ENCODE measurements around the gene KPNA5. TPM values are rescaled to one million over a fixed set of nuclear protein-coding genes. Genes with fewer than 3 reads are reported as not detected.
"Not testable (repeated sequence)": the region's sequence is repeated elsewhere in the genome, so short reads cannot be mapped to it uniquely, and the experiment has no call there.

Gene KPNA5
- total and polyA plus RNA-seq, 8 donors = 1.4 to 6.5 (median 4.1) TPM

DNA sequence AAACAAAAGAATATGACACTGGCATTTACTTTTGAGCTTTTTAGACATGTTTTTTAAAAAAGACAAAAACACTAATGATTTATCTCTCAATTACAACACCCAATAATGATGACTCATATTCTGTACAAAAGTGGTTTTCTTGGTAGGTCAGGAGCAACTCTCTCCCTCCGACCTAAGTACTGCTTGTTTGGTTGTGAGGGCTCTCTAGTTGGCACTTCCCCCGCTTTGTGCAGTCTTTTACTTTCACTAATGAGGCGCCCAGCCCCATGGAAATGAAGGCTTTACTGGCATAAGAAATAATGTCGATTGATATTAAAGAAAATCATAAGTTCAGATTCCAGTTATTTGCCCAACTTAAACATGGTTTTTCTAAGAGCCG is 1.3 kb downstream of the KPNA5 start:
- no peak for DNase-seq
- no peak for TF ChIP-seq CTCF (IDR thresholded peaks at IDR 0.05)
- intact Hi-C loops (cut with DNase I) = no loop called here
- Histone ChIP-seq H3K4me1 (peaks cover 0 to 11% (median 6%) of the 10 kb centered on the region in 3 donors), H3K4me3 (peak overlapping the region in 2 of 4 donors; percentile 78 to 83), H3K36me3 (no peaks in the 10 kb centered on the region), H3K9me3 (no peaks in the 10 kb centered on the region), H3K27ac (peak overlapping the region in 1 of 4 donors; percentile 93), H3K27me3 (no peaks in the 10 kb centered on the region)
- ATAC-seq = peak in 1 of 4 donors; percentile 16
- no peak for FAIRE-seq
- WGBS, 2 donors = 57 to 68% methylated on average over 5 of the region's 5 CpGs

DNA sequence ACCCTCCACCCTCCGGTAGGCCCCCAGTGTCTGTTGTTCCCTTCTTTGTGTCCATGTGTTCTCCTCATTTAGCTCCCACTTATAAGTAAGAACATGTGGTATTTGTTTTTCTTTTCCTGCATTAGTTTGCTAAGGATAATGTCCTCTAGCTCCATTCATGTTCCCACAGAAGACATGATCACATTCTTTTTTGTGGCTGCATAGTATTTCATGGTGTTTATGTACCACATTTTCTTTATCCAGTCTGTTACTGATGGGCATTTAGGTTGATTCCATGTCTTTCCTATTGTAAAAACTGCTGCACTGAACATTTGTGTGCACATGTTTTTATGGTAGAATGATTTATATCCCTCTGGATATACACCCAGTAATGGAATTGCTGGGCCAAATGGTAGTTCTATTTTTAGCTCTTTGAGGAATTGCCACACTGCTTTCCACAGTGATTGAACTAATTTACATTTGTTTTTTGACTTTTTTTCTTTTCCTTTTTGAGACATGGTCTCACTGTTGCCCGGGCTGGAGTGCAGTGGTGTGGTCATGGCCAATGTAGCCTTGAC is 4.5 kb downstream of the KPNA5 start:
- ATAC-seq = no peak
- no peak overlapping the region for H3K27ac ChIP-seq
- no peaks in the 10 kb centered on the region for H3K9me3 ChIP-seq
- intact Hi-C loops (cut with DNase I) = no loop called here
- 86 to 93% methylated on average over 2 of the region's 2 CpGs for WGBS, 2 donors
- no peaks in the 10 kb centered on the region for H3K27me3 ChIP-seq
- no peaks in the 10 kb centered on the region for H3K36me3 ChIP-seq
- no peak overlapping the region for H3K4me3 ChIP-seq
- TF ChIP-seq CTCF (IDR thresholded peaks at IDR 0.05) = no peak
- DNase-seq = no peak
- FAIRE-seq = no peak
- H3K4me1 ChIP-seq = peaks cover 0 to 17% (median 0%) of the 10 kb centered on the region in 3 donors

DNA sequence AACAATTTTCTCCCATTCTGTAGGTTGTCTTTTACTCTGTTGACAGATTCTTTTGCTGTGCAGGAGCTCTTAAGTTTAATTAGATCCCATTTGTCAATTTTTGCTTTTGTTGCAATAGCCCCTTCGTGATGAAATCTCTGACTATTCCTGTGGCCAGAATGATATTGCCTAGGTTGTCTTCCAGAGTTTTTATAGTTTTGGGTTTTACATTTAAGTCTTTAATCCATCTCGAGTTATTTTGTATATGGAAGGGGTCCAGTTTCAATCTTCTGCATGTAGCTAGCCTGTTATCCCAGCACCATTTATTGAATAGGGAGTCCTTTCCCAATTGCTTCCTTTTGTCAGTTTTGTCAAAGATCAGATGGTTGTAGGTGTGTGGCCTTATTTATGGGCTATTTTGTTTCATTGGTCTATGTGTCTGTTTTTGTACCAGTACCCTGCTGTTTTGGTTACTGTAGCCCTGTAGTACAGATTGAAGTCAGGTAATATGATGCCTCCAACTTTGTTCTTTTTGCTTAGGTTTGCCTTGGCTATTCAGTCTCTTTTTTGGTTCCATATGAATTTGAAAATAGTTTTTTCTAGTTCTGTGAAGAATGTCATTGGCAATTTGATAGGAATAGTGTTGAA is 5.6 kb downstream of the KPNA5 start:
- H3K27ac ChIP-seq; intact Hi-C loops (cut with DNase I); H3K9me3 ChIP-seq; DNase-seq; H3K36me3 ChIP-seq; FAIRE-seq; ATAC-seq; H3K27me3 ChIP-seq; H3K4me3 ChIP-seq: not testable (repeated sequence)
- WGBS, 2 donors = 75 to 80% methylated on average over 2 of the region's 2 CpGs
- peaks cover 0 to 17% (median 0%) of the 10 kb centered on the region in 3 donors for H3K4me1 ChIP-seq

DNA sequence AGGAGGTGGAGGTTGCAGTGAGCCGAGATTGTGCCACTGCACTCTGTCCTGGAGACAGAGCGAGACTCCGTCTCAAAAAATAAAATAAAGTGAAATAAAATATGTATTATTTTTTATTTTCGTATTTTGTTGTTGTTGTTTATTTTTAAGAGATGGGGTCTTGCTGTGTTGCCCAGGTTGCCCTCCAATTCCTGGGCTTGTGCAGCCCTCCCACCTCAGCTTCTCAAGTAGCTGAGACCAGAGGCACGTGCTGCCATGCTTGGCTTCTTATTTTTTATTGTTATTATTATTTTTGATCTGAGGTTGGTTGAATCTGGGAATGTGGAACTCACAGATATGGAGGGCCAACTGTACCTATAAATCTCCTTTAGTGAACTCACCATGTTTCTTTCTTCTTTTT is 10.1 kb downstream of the KPNA5 start:
- Histone ChIP-seq H3K4me1 (peaks cover 0 to 6% (median 0%) of the 10 kb centered on the region in 3 donors), H3K27ac (no peak overlapping the region), H3K27me3 (no peaks in the 10 kb centered on the region), H3K36me3 (no peaks in the 10 kb centered on the region), H3K4me3 (no peak overlapping the region), H3K9me3 (no peaks in the 10 kb centered on the region)
- DNase-seq (no peak), FAIRE-seq (no peak), ATAC-seq (no peak)
- intact Hi-C loops (cut with DNase I) = no loop called here
- no peak for TF ChIP-seq CTCF (IDR thresholded peaks at IDR 0.05)
- WGBS, 2 donors = 92 to 95% methylated on average over 5 of the region's 5 CpGs

GRCh38 chr6:116692873-116693272 is 11.9 kb downstream of the KPNA5 start:
- intact Hi-C loops (cut with DNase I); DNase-seq; H3K27ac ChIP-seq; H3K9me3 ChIP-seq; H3K27me3 ChIP-seq; FAIRE-seq; H3K4me3 ChIP-seq; H3K4me1 ChIP-seq; H3K36me3 ChIP-seq; ATAC-seq: not testable (repeated sequence)
- WGBS, 2 donors = 100% methylated on average over 2 to 4 of the region's 4 CpGs

GRCh38 chr6:116693275-116693674 is 12.3 kb downstream of the KPNA5 start:
- 96 to 98% methylated on average over 2 to 3 of the region's 3 CpGs for WGBS, 2 donors
- FAIRE-seq = not testable (repeated sequence)

More at GRCh38 chr6:116693275-116693674, 12.3 kb downstream of the KPNA5 start:
- H3K9me3 ChIP-seq; H3K4me1 ChIP-seq; H3K36me3 ChIP-seq; DNase-seq; H3K27ac ChIP-seq; H3K4me3 ChIP-seq; ATAC-seq; intact Hi-C loops (cut with DNase I); H3K27me3 ChIP-seq: not testable (repeated sequence)

All from pancreas (tissue), 10 donors.